Activated naive CD4-positive, alpha-beta T cell treated with anti-CD3 and anti-CD28 coated beads for 36 hours (primary cell): Measurements from ENCODE around the gene NSUN3. TPM values are rescaled to one million over a fixed set of nuclear protein-coding genes. Genes with fewer than 3 reads are reported as not detected.
"Not testable (repeated sequence)": the region's sequence is repeated elsewhere in the genome, so short reads cannot be mapped to it uniquely, and the experiment has no call there.

ENCODE experiments used
- CTCF ChIA-PET: fragments of 350-600 bp; sonication (Branson Sonifier 250); formaldehyde crosslinking; loops from one replicate; lab custom pipeline; 2021; ENCODE audit warnings: antibody characterized with exemption; lab: Charles Lee
- DNase-seq: peaks from one replicate; pipeline ENCODE4 v3.0.0-alpha.2; 2020
- H3K27ac Mint-ChIP-seq: one replicate; pipeline ENCODE4 v1.8.0; 2021; ENCODE audit warnings: mild to moderate bottlenecking, mixed read lengths
- H3K27me3 Mint-ChIP-seq: one replicate; pipeline ENCODE4 v1.8.0; 2021; ENCODE audit warnings: low read depth, mixed read lengths
- H3K36me3 Mint-ChIP-seq: one replicate; pipeline ENCODE4 v1.8.0; 2021; ENCODE audit warnings: low read depth, mixed read lengths
- H3K4me1 Mint-ChIP-seq: one replicate; pipeline ENCODE4 v1.8.0; 2021; ENCODE audit warnings: low read depth, mixed read lengths
- H3K4me3 Mint-ChIP-seq: one replicate; pipeline ENCODE4 v1.8.0; 2021; ENCODE audit warnings: mild to moderate bottlenecking, moderate library complexity, mixed read lengths
- H3K9me3 Mint-ChIP-seq: one replicate; pipeline ENCODE4 v1.8.0; 2021; ENCODE audit warnings: mixed read lengths
- intact Hi-C: fragments of 100-400 bp; cut with micrococcal nuclease; formaldehyde crosslinking; loops from one replicate; pipeline ENCODE4 v1.15.1; 2023
- total RNA-seq, 2 experiments: library from RNA; stranded (reverse); gene quantifications; one replicate each; pipeline ENCODE4 v1.2.3, GENCODE V29; 2021

Gene NSUN3
- total RNA-seq, 2 experiments from 2014 or later = 10.9 to 15.8 TPM

DNA sequence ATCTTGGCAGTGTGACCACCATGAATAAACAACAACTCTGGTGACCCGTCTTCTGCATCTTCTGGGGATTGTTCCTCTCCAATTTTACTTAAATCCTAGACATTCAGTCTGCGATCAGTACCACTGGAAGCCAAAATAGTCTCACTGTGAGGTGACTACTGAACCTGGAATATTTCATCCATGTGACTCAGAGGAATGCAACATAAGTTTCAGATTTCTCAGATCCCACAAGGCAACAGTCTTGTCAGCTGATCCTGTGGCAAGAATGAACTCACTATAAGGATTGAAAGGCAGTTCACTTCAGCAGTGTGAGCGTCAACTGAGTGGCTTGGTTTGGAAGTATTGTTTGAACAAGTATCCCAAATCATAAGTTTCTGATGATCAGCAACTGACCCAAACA, 13.2 kb downstream of the NSUN3 start:
- Mint-ChIP-seq H3K27me3 (no peaks in the 10 kb centered on the region), H3K9me3 (no peaks in the 10 kb centered on the region), H3K4me1 (peaks cover 75% of the 10 kb centered on the region), H3K27ac (no peak overlapping the region), H3K4me3 (no peak overlapping the region), H3K36me3 (peaks cover 52% of the 10 kb centered on the region)
- intact Hi-C loops = no loop called here
- CTCF ChIA-PET = no interaction called here
- no peak for DNase-seq

- peaks cover 53% of the 10 kb centered on the region for H3K4me1 Mint-ChIP-seq
Measured at GRCh38 chr3:94080552-94080951, 17.7 kb downstream of the NSUN3 start.

DNA sequence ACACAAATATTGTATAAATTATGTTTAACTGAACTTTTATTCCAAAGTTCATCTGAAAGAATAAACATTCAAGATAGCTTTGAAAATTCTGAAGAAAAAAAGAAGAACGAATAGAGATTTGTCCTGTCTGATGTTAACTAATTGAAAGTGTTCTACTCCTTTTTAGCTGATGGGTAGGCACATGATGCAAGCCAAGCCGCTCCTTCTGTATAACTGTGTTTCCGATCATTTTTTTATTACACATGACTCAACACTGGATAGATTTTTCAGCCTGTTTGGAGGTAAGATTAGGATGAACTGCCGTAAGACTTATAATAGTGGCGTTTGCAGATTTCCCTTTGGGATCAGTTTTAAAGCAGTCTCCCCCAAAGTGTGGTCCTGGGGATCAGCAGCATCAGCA, 19.0 kb downstream of the NSUN3 start:
- Mint-ChIP-seq H3K4me3 (no peak overlapping the region), H3K27ac (no peak overlapping the region), H3K9me3 (no peaks in the 10 kb centered on the region), H3K27me3 (no peaks in the 10 kb centered on the region), H3K36me3 (peaks cover 21% of the 10 kb centered on the region), H3K4me1 (peaks cover 48% of the 10 kb centered on the region)
- CTCF ChIA-PET = interaction anchor here (1.1 to 1.6 kb wide), 2 partner anchors 11 to 12 kb away, joined by 4 to 5 read pairs; no protein-coding TSS in a partner anchor
- intact Hi-C loops = no loop called here
- no peak for DNase-seq

More at GRCh38 chr3:94080552-94080951, 17.7 kb downstream of the NSUN3 start:
- H3K27me3 Mint-ChIP-seq, DNase-seq, H3K9me3 Mint-ChIP-seq, H3K4me3 Mint-ChIP-seq, intact Hi-C loops, H3K27ac Mint-ChIP-seq: not testable (repeated sequence)
- CTCF ChIA-PET = interaction anchor here (1.0 to 1.6 kb wide), 3 partner anchors 10 to 15 kb away, joined by 3 to 4 read pairs (median 3); no protein-coding TSS in a partner anchor
- peaks cover 30% of the 10 kb centered on the region for H3K36me3 Mint-ChIP-seq

DNA sequence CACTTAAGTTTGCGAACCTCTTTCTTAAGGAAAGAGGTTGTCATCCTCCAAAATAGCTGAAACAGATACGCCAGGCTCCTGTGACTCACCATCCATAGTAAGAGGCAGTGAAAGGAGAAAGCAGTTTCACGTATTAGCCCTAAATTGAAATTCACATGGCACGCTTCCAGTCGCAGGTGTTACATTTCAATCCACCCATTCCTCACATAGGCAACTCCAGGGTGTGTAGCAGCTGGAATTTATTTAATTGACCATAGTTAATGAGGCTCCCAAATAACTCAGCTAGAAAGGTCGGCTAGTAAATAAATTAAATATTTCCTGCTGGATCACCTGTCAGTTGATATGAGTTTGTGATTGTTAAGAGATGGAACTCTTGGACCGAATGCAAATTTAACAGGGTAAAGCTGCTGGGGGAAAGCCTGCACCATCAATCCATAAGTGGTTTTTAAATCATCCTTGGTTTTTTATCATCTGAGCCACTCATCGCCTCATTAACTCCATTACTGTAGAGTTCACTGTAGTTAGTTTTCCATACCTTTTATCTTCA, 19.6 kb downstream of the NSUN3 start:
- Mint-ChIP-seq H3K27ac (no peak overlapping the region), H3K27me3 (no peaks in the 10 kb centered on the region), H3K36me3 (peaks cover 15% of the 10 kb centered on the region), H3K4me1 (peaks cover 42% of the 10 kb centered on the region), H3K9me3 (no peaks in the 10 kb centered on the region), H3K4me3 (no peak overlapping the region)
- intact Hi-C loops = no loop called here
- no peak for DNase-seq
- CTCF ChIA-PET = interaction anchor here (1.1 kb wide), 1 partner anchor 13 kb away, joined by 5 read pairs; no protein-coding TSS in a partner anchor

GRCh38 chr3:94083261-94083660, 20.4 kb downstream of the NSUN3 start:
- Mint-ChIP-seq H3K4me3 (no peak overlapping the region), H3K36me3 (peaks cover 11% of the 10 kb centered on the region), H3K9me3 (no peaks in the 10 kb centered on the region), H3K27me3 (no peaks in the 10 kb centered on the region), H3K27ac (no peak overlapping the region), H3K4me1 (peaks cover 34% of the 10 kb centered on the region)
- DNase-seq = no peak
- CTCF ChIA-PET = no interaction called here
- intact Hi-C loops = no loop called here

GRCh38 chr3:94089126-94089525, 26.3 kb downstream of the NSUN3 start:
- H3K4me1 Mint-ChIP-seq = no peaks in the 10 kb centered on the region
- no peaks in the 10 kb centered on the region for H3K27me3 Mint-ChIP-seq
- H3K27ac Mint-ChIP-seq = no peak overlapping the region
- DNase-seq = no peak
- H3K9me3 Mint-ChIP-seq = no peaks in the 10 kb centered on the region
- CTCF ChIA-PET = interaction anchor here (0.5 kb wide), 1 partner anchor 84 kb away, joined by 3 read pairs; no protein-coding TSS in a partner anchor
- intact Hi-C loops = no loop called here
- no peak overlapping the region for H3K4me3 Mint-ChIP-seq
- peaks cover 35% of the 10 kb centered on the region for H3K36me3 Mint-ChIP-seq

GRCh38 chr3:94092086-94092485, 29.2 kb downstream of the NSUN3 start:
- CTCF ChIA-PET = interaction anchor here (1.3 kb wide), 1 partner anchor 13 kb away, joined by 3 read pairs; no protein-coding TSS in a partner anchor
- DNase-seq = no peak
- Mint-ChIP-seq H3K27ac (no peak overlapping the region), H3K27me3 (no peaks in the 10 kb centered on the region), H3K4me3 (no peak overlapping the region), H3K4me1 (no peaks in the 10 kb centered on the region), H3K9me3 (no peaks in the 10 kb centered on the region), H3K36me3 (peaks cover 43% of the 10 kb centered on the region)
- intact Hi-C loops = no loop called here

DNA sequence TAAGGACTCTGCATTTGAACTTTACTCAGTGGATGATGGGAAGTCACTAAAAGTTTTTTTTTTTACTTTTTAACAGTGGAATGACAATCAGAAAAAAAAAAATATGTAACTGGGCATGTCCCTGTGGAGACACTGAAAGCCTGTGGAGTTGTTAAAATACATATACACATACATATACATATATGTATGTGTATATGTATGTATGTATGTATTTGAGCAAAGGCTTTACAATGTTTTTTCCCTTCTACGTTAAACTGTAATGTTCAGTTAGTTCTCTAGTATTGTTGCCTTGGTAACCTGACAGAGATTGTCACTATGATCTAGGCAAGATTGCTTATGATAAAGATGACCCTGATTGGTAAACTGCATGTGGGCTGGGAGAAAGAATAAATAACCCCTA, 30.3 kb downstream of the NSUN3 start:
- Mint-ChIP-seq H3K36me3 (peaks cover 49% of the 10 kb centered on the region), H3K27me3 (no peaks in the 10 kb centered on the region), H3K9me3 (no peaks in the 10 kb centered on the region), H3K4me1 (no peaks in the 10 kb centered on the region), H3K4me3 (no peak overlapping the region), H3K27ac (no peak overlapping the region)
- intact Hi-C loops = no loop called here
- no peak for DNase-seq
- CTCF ChIA-PET = no interaction called here

- Mint-ChIP-seq H3K27ac (no peak overlapping the region), H3K4me3 (no peak overlapping the region), H3K27me3 (no peaks in the 10 kb centered on the region), H3K4me1 (no peaks in the 10 kb centered on the region), H3K9me3 (no peaks in the 10 kb centered on the region), H3K36me3 (peaks cover 49% of the 10 kb centered on the region)
- DNase-seq = no peak
- CTCF ChIA-PET = interaction anchor here (0.6 to 1.1 kb wide), 3 partner anchors 14 to 972 kb away, joined by 3 to 5 read pairs (median 3); no protein-coding TSS in a partner anchor
- intact Hi-C loops = no loop called here
Measured at GRCh38 chr3:94095111-94095510, 32.2 kb downstream of the NSUN3 start.

GRCh38 chr3:94098452-94098851, 35.6 kb downstream of the NSUN3 start:
- intact Hi-C loops = no loop called here
- Mint-ChIP-seq H3K9me3 (no peaks in the 10 kb centered on the region), H3K36me3 (peaks cover 36% of the 10 kb centered on the region), H3K4me1 (no peaks in the 10 kb centered on the region), H3K27me3 (no peaks in the 10 kb centered on the region), H3K4me3 (no peak overlapping the region), H3K27ac (no peak overlapping the region)
- no peak for DNase-seq
- CTCF ChIA-PET = no interaction called here

- Mint-ChIP-seq H3K4me1 (no peaks in the 10 kb centered on the region), H3K4me3 (no peak overlapping the region), H3K27ac (no peak overlapping the region), H3K9me3 (no peaks in the 10 kb centered on the region), H3K27me3 (no peaks in the 10 kb centered on the region), H3K36me3 (peaks cover 31% of the 10 kb centered on the region)
- intact Hi-C loops = no loop called here
- CTCF ChIA-PET = interaction anchor here (0.6 kb wide), 1 partner anchor 76 kb away, joined by 3 read pairs; no protein-coding TSS in a partner anchor
- no peak for DNase-seq
Measured at GRCh38 chr3:94099311-94099710, 36.5 kb downstream of the NSUN3 start.

GRCh38 chr3:94101860-94102259, 39.0 kb downstream of the NSUN3 start:
- intact Hi-C loops = loop anchor here (1.0 kb wide), 1 partner anchor 98 kb away; no protein-coding TSS in a partner anchor

DNA sequence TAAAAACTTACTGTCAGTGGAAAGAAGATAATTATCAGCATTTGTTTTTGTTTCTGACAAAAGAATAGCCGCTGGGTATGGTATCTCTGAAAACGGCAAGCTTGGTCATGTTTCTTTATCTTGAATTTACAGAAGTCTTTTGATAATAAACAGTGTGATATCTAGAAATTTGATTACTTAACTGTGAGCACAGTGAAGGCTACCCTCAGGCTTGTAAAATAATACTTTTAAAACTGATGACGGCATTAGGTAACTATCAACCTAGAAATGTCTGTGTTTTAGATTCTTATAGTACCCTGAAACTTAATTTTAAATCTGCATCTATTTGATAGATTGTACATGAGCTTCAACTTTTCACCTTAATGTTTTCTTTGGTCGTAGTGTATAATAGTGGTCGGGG, 43.4 kb downstream of the NSUN3 start:
- Mint-ChIP-seq H3K36me3 (peaks cover 14% of the 10 kb centered on the region), H3K4me3 (no peak overlapping the region), H3K27me3 (no peaks in the 10 kb centered on the region), H3K9me3 (no peaks in the 10 kb centered on the region), H3K27ac (no peak overlapping the region), H3K4me1 (no peaks in the 10 kb centered on the region)
- intact Hi-C loops = no loop called here
- CTCF ChIA-PET = no interaction called here
- no peak for DNase-seq

More at GRCh38 chr3:94101860-94102259, 39.0 kb downstream of the NSUN3 start:
- Mint-ChIP-seq H3K27ac (no peak overlapping the region), H3K4me1 (no peaks in the 10 kb centered on the region), H3K27me3 (no peaks in the 10 kb centered on the region), H3K36me3 (peaks cover 24% of the 10 kb centered on the region), H3K9me3 (no peaks in the 10 kb centered on the region), H3K4me3 (no peak overlapping the region)
- CTCF ChIA-PET = interaction anchor here (0.7 to 1.3 kb wide), 4 partner anchors 8 to 102 kb away, joined by 3 to 4 read pairs (median 4); no protein-coding TSS in a partner anchor
- no peak for DNase-seq
